ENCODE data around the gene FBXO39.
"Not testable (repeated sequence)": the region's sequence is repeated elsewhere in the genome, so short reads cannot be mapped to it uniquely, and the experiment has no call there.

DNA sequence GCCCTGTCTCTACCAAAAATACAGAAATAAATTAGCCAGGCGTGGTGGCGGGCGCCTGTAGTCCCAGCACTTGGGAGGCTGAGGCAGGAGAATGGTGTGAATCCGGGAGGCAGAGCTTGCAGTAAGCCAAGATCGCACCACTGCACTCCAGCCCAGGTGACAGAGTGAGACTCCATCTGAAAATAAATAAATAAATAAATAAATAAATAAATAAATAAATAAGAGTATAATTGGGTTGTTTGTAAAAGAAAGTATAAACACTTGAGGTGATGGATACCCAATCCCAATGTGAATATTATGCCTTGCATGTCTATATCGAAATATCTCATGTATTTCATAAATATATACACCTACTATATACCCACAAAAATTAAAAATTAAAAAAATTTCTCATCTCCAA, 29.4 kb upstream of the FBXO39 start:
- TF ChIP-seq, protein P1, sequence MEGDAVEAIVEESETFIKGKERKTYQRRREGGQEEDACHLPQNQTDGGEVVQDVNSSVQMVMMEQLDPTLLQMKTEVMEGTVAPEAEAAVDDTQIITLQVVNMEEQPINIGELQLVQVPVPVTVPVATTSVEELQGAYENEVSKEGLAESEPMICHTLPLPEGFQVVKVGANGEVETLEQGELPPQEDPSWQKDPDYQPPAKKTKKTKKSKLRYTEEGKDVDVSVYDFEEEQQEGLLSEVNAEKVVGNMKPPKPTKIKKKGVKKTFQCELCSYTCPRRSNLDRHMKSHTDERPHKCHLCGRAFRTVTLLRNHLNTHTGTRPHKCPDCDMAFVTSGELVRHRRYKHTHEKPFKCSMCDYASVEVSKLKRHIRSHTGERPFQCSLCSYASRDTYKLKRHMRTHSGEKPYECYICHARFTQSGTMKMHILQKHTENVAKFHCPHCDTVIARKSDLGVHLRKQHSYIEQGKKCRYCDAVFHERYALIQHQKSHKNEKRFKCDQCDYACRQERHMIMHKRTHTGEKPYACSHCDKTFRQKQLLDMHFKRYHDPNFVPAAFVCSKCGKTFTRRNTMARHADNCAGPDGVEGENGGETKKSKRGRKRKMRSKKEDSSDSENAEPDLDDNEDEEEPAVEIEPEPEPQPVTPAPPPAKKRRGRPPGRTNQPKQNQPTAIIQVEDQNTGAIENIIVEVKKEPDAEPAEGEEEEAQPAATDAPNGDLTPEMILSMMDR (IDR thresholded peaks at IDR 0.05 in 4 of 5, conservative IDR thresholded peaks at IDR 0.05 in 1 of 5) = not testable (repeated sequence)
- not testable (repeated sequence) for TF ChIP-seq POLR2A (IDR thresholded peaks at IDR 0.05)

Measured in gastrocnemius medialis (tissue), 4 donors.